ENCODE results near the gene FIBCD1. TPM values are rescaled to one million over a fixed set of nuclear protein-coding genes. Genes with fewer than 3 reads are reported as not detected.
A peak's percentile ranks its signal among the peaks of the same experiment; 100 is the strongest.

FIBCD1 gene
- total and polyA plus RNA-seq, 8 donors: 0.64 to 11.4 (median 1.6) TPM

DNA sequence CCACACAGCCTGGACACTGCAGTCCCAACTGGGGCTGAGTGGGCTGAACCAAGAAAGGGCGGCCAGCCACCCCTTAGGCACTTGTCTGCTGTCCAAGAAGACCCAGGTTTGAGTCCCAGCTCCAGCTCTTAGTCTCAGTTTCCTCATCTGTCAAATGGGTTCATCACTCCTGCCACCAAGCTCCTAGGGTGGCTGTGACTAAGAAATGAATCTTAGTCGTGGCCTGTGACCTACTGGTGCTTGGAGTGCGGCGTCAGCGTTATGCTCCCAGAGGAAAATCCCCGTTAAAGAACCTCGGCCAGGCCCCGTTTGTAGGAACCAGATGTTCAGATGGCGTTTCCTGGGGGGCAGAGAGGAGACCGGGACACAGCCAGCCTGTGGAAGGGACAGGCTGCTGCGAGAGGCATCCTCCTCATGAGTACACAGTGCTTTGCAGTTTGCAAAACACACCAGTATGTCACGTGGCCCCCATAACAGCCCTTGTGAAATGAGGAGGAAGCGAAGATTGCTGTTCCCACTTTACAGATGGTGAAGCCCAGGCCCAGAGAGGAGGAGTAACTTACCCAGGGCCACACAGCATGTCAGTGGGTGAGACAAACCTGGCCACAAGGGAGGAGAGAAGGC lies 3.3 kb downstream of the FIBCD1 start:
- intact Hi-C loops (cut with DNase I): no loop called here
- Histone ChIP-seq H3K4me3 (no peak overlapping the region), H3K36me3 (no peaks in the 10 kb centered on the region), H3K4me1 (peaks cover 4 to 34% of the 10 kb centered on the region in 2 donors), H3K27ac (no peak overlapping the region), H3K27me3 (peaks cover 49 to 100% of the 10 kb centered on the region in 2 donors), H3K9me3 (no peaks in the 10 kb centered on the region)
- DNase-seq (peak in 1 of 4 donors; percentile 21), ATAC-seq (peak; percentile 5)
- TF ChIP-seq, protein P1, sequence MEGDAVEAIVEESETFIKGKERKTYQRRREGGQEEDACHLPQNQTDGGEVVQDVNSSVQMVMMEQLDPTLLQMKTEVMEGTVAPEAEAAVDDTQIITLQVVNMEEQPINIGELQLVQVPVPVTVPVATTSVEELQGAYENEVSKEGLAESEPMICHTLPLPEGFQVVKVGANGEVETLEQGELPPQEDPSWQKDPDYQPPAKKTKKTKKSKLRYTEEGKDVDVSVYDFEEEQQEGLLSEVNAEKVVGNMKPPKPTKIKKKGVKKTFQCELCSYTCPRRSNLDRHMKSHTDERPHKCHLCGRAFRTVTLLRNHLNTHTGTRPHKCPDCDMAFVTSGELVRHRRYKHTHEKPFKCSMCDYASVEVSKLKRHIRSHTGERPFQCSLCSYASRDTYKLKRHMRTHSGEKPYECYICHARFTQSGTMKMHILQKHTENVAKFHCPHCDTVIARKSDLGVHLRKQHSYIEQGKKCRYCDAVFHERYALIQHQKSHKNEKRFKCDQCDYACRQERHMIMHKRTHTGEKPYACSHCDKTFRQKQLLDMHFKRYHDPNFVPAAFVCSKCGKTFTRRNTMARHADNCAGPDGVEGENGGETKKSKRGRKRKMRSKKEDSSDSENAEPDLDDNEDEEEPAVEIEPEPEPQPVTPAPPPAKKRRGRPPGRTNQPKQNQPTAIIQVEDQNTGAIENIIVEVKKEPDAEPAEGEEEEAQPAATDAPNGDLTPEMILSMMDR (IDR thresholded peaks at IDR 0.05): no peak

- H3K9me3 ChIP-seq: no peaks in the 10 kb centered on the region
- H3K4me3 ChIP-seq: no peak overlapping the region
- TF ChIP-seq, protein P1 (IDR thresholded peaks at IDR 0.05): no peak
- DNase-seq (peak in 1 of 4 donors; percentile 42), ATAC-seq (no peak)
- intact Hi-C loops (cut with DNase I): no loop called here
- no peaks in the 10 kb centered on the region for H3K36me3 ChIP-seq
- no peak overlapping the region for H3K27ac ChIP-seq
- H3K4me1 ChIP-seq: peaks cover 4 to 26% of the 10 kb centered on the region in 2 donors
- H3K27me3 ChIP-seq: peaks cover 41 to 99% of the 10 kb centered on the region in 2 donors
These were observed 4.1 kb downstream of the FIBCD1 start for GRCh38 chr9:130934702-130935647.

- H3K27me3 ChIP-seq: peaks cover 34 to 99% of the 10 kb centered on the region in 2 donors
- ATAC-seq (no peak), DNase-seq (peak in 1 of 4 donors; percentile 71)
- no peaks in the 10 kb centered on the region for H3K36me3 ChIP-seq
- TF ChIP-seq, protein P1 (IDR thresholded peaks at IDR 0.05): no peak
- intact Hi-C loops (cut with DNase I): no loop called here
- no peak overlapping the region for H3K4me3 ChIP-seq
- no peak overlapping the region for H3K27ac ChIP-seq
- peaks cover 4 to 19% of the 10 kb centered on the region in 2 donors for H3K4me1 ChIP-seq
- H3K9me3 ChIP-seq: no peaks in the 10 kb centered on the region
These were observed 4.8 kb downstream of the FIBCD1 start for GRCh38 chr9:130934246-130934645.

DNA sequence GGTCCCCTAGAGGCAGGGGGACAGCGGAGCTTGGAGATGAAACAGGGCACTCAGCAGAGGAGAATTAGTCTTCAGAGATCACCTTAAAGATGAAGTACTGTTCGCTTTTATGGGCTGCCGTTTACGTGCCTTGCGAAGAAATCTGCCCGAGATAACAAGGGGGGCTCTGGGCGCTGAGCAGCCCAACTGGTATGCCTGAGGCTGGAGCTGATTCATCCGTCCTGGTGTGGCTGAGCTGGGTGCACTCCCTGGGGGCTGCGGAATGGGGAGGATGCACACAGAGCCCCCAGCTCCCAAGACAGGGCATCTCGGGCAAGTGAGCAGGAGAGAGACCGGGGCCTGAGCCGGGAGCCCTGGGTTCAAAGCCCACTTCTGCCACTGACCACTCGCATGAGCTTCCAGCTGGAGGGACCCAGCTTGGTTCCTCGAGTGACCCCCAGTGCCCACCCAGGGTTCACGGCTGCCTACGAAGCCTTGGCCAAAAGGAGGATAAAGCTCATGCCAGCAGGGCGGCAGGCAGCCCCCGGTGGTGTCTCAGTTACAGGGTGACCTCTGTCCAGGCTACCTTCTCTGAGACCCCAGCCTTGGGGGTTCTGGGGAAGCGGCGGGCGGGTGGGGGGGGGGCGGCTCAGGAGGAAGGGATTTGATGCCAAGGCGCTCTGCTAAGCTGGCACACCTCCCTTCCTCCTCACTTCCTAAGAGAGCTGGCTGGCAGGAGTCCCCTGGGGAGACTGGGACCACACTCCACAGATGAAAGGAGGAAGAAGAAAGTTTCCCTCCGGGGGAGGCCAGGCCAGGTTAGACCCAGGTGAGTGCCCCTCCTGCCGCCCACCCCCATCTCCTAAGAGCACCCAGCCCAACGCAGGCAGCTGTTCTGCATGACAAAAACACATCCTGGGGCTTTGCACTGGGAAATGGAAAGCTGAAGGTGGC lies 5.7 kb downstream of the FIBCD1 start:
- Histone ChIP-seq H3K4me1 (peaks cover 4 to 10% of the 10 kb centered on the region in 2 donors), H3K9me3 (no peaks in the 10 kb centered on the region), H3K27ac (no peak overlapping the region), H3K36me3 (no peaks in the 10 kb centered on the region), H3K4me3 (no peak overlapping the region), H3K27me3 (peaks cover 28 to 92% of the 10 kb centered on the region in 2 donors)
- intact Hi-C loops (cut with DNase I): no loop called here
- ATAC-seq (peak; percentile 9), DNase-seq (peak in 1 of 4 donors; percentile 63)
- TF ChIP-seq, protein P1 (IDR thresholded peaks at IDR 0.05): no peak
